Left lobe of liver (tissue), 2 donors: ENCODE data around the gene SPINDOC. TPM values are rescaled to one million over a fixed set of nuclear protein-coding genes. Genes with fewer than 3 reads are reported as not detected.
A peak's percentile ranks its signal among the peaks of the same experiment; 100 is the strongest.
"Not testable (repeated sequence)": the region's sequence is repeated elsewhere in the genome, so short reads cannot be mapped to it uniquely, and the experiment has no call there.

ENCODE experiments used
- ATAC-seq: fragments of 200-7000 bp; cut with Tn5 transposase; one replicate; pipeline ENCODE4 v1.9.1; 2020; ENCODE audit warnings: mild to moderate bottlenecking, moderate library complexity
- DNase-seq: peaks from one replicate; pipeline ENCODE4 v3.0.0-alpha.2; 2020; ENCODE audit warnings: low spot score
- total RNA-seq: library from RNA; stranded (reverse); gene quantifications from one replicate; pipeline ENCODE4 v1.2.1, GENCODE V29; 2021
- donor health status: DM: no; HTN: no; CAD: no; lungs with moderate emphysema.
- donor health status: DM: no; HTN: yes; CAD: no.

SPINDOC gene, protein sequence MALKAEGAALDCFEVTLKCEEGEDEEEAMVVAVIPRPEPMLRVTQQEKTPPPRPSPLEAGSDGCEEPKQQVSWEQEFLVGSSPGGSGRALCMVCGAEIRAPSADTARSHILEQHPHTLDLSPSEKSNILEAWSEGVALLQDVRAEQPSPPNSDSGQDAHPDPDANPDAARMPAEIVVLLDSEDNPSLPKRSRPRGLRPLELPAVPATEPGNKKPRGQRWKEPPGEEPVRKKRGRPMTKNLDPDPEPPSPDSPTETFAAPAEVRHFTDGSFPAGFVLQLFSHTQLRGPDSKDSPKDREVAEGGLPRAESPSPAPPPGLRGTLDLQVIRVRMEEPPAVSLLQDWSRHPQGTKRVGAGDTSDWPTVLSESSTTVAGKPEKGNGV
- 3.4 TPM for total RNA-seq

DNA sequence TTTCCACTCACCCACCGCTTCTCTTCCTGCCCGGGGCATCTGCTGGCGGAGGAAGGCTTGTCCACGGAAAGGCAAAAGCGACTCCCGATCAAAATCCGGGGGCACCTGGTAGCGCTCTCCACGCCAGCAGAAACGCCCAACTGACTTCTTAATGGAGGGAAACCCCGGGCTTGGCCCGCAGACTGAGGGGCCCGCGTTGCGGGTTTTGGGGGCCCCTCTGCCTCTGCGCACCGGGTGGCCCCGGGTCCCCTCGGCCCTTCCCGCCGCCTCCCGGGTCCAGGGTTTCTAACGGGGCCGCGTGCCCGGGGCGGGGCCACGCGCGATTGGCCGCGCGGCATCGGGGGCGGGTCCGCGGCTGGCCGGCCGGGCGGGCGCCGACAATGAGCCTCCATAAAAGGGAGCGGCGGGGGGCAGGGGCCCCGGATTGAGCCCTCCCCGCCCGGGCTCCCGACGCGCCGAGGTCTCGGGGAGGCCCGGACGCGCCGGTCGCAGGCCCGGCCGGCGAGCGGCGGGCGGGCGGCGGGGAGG, at the start of gene SPINDOC:
TSS of gene SPINDOC (plus strand) at position 422 of the 528 bp plus-strand sequence. CDS start 231 bp downstream, outside the sequence.
- peak; percentile 96 for ATAC-seq
- peak; percentile 79 for DNase-seq

DNA sequence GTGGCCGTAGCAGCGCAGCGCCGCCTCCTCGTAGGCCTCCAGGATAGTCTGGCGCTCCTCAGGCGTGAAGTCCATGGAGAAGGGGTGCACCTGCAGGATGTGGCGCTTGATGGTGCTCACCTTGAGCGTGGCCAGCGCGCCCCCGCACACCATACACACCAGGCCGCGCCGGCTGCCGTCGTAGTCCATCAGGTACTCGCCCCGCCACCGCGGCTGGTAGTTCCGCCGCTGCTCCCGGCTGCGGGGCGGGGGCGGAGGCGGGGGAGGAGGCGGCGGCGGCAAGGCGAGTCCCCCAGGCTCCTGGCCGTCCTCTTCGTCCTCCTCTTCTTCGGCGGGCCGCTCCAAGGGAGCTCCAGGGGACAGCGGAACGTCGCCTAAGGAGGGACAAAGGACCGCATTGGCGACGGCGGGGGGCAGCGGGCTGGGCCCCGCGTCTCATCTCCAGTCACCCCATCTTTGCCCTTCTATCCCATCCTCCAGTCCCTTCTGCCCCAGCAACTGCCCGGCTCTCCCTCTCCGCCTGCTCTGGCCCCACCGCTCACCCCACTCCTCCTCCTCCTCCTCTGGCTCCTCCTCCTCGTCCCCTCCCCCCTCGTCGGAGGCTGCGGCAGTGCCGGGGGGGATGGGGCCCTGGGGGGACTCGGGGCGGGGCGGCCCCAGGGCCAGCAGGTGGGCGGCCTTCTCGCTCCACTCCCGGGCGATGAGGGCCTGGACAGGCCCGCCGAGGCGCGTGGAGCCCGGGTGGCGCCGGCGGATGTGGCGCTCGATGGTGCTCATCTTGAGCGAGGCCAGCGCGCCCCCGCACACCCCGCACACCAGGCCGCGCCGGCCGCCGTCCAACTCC, 49.5 kb upstream of the SPINDOC start:
- ATAC-seq = peak; percentile 60
- peak; percentile 81 for DNase-seq

DNA sequence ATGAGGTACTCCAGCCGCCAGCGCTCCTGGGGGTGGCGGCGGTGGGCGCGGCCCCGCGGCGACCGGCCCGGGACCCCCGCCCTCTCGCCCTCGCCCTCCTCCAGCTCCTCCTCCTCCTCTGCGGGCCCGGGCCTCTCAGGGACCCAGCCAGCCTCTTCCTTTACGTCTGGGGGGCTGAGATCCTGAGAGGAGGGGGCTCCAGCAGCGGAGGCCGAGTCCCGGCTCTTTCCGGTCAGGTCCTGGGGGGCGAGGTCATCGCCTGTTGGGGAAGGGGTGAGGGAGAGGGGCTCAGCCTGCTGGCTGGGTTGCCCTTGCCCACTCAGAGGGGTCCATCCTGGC, 48.9 kb upstream of the SPINDOC start:
- no peak for ATAC-seq
- DNase-seq = no peak

GRCh38 chr11:63764679-63765647, 48.3 kb upstream of the SPINDOC start:
- DNase-seq (peak; percentile 93), ATAC-seq (peak; percentile 60)

DNA sequence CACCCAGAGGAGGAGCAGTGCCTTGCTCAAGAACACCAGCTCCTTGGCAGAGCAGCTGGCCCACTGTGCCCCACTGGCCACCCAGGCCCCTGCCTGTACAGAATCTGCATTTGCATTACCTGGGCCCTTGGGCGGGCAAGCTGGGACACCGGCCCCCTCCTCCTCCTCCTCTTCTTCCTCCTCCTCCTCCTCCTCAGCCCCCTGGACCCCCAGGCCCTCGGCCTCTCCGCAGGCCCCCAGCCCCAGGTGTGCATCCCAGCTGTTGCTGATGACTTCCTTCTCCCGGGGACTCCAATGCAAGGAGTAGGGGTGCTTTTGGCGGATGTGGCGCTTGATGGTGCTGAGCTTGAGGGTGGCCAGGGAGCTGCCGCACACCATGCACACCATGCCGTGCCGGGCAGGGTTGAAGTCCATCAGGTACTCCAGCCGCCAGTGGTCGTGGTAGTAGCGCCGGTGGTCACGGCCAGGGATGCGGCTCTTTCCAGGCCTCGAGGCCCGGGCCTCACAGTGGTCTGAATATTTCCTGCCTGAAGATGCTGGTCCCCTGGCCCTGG, 47.5 kb upstream of the SPINDOC start:
- DNase-seq (peak; percentile 55), ATAC-seq (no peak)

- DNase-seq = no peak
- ATAC-seq = no peak
These were observed 46.6 kb upstream of the SPINDOC start for GRCh38 chr11:63766531-63767235.

DNA sequence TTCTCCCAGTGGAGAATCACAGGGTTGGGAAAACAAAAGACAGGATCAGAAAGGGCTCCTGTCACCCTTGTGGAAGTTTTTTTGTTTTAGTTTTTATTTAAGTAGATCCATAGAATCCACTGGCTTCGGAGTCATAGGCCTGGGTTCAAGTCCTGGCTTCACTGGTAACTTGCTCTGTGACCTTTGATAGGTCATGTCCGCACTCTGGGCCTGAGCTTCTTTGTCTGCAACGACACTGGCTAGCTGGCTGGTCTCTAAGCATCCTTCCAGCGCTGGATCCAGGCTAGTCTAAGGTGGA, 46.0 kb upstream of the SPINDOC start:
- ATAC-seq (no peak), DNase-seq (no peak)

DNA sequence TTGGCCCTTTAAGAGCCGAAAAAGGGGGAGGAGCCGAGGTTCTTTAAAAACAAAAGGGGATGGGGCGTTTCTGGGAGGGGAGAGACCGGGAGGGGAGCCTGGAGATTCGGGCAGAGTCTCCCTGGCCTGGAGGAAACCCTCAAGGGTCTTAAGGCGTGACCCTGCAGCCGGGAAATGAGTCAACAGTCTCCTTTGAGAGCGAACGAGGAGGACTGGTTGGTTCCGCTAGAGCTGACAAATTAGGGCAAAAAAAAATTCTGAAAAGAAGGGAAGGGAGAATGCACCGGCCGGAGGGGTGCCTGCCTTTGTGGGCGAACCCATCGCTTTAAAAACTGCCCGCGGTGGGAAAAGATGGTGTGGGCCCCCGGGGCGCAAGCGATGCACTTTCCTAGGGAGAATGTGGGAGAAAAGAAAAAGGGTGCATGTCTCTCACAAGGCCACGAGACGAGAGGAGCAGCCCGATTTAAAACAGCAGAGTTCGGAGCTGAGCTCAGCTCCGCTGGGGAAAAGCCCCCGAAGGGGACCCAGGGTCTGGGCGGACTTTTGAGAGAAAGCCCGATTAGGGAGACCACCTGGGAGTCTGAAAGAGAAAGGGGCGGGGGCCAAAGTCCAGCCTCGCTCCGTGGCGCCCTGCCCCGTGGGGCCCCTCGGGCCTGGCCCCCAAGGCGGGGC, 45.6 kb upstream of the SPINDOC start:
- DNase-seq (peak; percentile 70), ATAC-seq (peak; percentile 4)

- ATAC-seq = peak; percentile 8
- DNase-seq = peak; percentile 71
These were observed 44.8 kb upstream of the SPINDOC start, which contains the start of gene ZFTA for GRCh38 chr11:63768237-63769041. Gene ZFTA, minus strand, starts transcription at chr11:63768775. Its CDS starts 153 bp downstream, at chr11:63768622.

GRCh38 chr11:63769042-63769713, 44.1 kb upstream of the SPINDOC start:
- ATAC-seq (peak; percentile 23), DNase-seq (peak; percentile 58)

GRCh38 chr11:63769714-63770455, 43.4 kb upstream of the SPINDOC start:
- DNase-seq (no peak), ATAC-seq (no peak)

GRCh38 chr11:63770763-63771162, 42.5 kb upstream of the SPINDOC start:
- ATAC-seq = no peak
- DNase-seq = no peak

GRCh38 chr11:63771741-63772318, 41.4 kb upstream of the SPINDOC start:
- not testable (repeated sequence) for ATAC-seq, DNase-seq

- ATAC-seq = no peak
- no peak for DNase-seq
These were observed 38.1 kb upstream of the SPINDOC start for GRCh38 chr11:63775191-63775590.

- DNase-seq (no peak), ATAC-seq (no peak)
These were observed 34.2 kb upstream of the SPINDOC start for GRCh38 chr11:63779039-63779438.

GRCh38 chr11:63782749-63783148, 30.5 kb upstream of the SPINDOC start:
- DNase-seq (no peak), ATAC-seq (no peak)
